Neural cell (in vitro differentiated cells): ENCODE measurements around the gene CDH5.

Source experiments
- MXI1 ChIP-seq: fragments of 450-650 bp; conservative IDR thresholded peaks from 2 replicates; pipeline ENCODE4 v1.6.1; 2014; ENCODE audit warnings: antibody characterized with exemption, mild to moderate bottlenecking; ENCODE audit not compliant: poor library complexity, severe bottlenecking
- POLR2AphosphoS5 ChIP-seq: IDR thresholded peaks from 2 replicates; pipeline ENCODE4 v1.6.1; 2012
- RAD21 ChIP-seq: fragments of 450-650 bp; conservative IDR thresholded peaks from 2 replicates; pipeline ENCODE4 v1.6.1; 2014; ENCODE audit warnings: antibody characterized with exemption, mild to moderate bottlenecking, moderate library complexity
- TF ChIP-seq, protein P1 (sequence below): fragments of 450-650 bp; IDR thresholded peaks from 2 replicates; pipeline ENCODE4 v1.5.1; 2014; ENCODE audit warnings: antibody characterized with exemption, mild to moderate bottlenecking, moderate library complexity; ENCODE audit not compliant: poor library complexity, severe bottlenecking
- TF ChIP-seq, protein P2 (sequence below): IDR thresholded peaks from 2 replicates; pipeline ENCODE4 v1.6.1; 2012; ENCODE audit warnings: borderline replicate concordance

DNA sequence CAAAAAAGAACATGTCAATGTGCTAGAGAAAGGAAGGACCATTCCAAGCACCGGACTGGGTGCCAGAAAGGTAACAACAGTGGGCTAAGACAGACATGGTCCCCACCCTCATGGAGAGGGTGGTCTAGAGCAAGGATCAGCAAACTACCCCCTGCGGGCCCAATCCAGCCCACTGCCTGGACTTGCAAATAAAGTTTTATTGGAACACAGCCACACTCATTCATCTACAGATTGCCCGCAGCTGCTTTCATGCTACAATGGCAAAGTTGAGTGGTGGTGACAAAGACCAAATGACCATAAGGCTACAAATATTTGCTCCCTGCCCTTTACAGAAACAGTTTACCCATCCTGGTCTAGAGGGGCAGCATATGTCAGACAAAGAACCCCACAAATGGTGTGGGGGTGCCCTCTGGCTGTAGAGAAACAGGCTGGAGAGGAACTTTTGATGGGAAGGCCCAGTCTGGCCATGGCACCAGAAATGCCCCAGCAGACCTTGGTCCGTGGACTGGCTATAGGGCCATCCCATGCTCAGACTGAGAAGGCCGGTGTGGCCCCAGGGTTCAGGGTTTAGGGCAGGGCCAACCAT, 15.2 kb downstream of the CDH5 start:
- TF ChIP-seq POLR2AphosphoS5 (no peak), RAD21 (no peak), MXI1 (no peak)
- TF ChIP-seq, protein P1, sequence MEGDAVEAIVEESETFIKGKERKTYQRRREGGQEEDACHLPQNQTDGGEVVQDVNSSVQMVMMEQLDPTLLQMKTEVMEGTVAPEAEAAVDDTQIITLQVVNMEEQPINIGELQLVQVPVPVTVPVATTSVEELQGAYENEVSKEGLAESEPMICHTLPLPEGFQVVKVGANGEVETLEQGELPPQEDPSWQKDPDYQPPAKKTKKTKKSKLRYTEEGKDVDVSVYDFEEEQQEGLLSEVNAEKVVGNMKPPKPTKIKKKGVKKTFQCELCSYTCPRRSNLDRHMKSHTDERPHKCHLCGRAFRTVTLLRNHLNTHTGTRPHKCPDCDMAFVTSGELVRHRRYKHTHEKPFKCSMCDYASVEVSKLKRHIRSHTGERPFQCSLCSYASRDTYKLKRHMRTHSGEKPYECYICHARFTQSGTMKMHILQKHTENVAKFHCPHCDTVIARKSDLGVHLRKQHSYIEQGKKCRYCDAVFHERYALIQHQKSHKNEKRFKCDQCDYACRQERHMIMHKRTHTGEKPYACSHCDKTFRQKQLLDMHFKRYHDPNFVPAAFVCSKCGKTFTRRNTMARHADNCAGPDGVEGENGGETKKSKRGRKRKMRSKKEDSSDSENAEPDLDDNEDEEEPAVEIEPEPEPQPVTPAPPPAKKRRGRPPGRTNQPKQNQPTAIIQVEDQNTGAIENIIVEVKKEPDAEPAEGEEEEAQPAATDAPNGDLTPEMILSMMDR: no peak
- TF ChIP-seq, protein P2, sequence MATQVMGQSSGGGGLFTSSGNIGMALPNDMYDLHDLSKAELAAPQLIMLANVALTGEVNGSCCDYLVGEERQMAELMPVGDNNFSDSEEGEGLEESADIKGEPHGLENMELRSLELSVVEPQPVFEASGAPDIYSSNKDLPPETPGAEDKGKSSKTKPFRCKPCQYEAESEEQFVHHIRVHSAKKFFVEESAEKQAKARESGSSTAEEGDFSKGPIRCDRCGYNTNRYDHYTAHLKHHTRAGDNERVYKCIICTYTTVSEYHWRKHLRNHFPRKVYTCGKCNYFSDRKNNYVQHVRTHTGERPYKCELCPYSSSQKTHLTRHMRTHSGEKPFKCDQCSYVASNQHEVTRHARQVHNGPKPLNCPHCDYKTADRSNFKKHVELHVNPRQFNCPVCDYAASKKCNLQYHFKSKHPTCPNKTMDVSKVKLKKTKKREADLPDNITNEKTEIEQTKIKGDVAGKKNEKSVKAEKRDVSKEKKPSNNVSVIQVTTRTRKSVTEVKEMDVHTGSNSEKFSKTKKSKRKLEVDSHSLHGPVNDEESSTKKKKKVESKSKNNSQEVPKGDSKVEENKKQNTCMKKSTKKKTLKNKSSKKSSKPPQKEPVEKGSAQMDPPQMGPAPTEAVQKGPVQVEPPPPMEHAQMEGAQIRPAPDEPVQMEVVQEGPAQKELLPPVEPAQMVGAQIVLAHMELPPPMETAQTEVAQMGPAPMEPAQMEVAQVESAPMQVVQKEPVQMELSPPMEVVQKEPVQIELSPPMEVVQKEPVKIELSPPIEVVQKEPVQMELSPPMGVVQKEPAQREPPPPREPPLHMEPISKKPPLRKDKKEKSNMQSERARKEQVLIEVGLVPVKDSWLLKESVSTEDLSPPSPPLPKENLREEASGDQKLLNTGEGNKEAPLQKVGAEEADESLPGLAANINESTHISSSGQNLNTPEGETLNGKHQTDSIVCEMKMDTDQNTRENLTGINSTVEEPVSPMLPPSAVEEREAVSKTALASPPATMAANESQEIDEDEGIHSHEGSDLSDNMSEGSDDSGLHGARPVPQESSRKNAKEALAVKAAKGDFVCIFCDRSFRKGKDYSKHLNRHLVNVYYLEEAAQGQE: no peak
